H1 (cell line): ENCODE results near the gene CDCA5. TPM values are rescaled to one million over a fixed set of nuclear protein-coding genes. Genes with fewer than 3 reads are reported as not detected.

ENCODE experiments used
- ASH2L ChIP-seq: fragments of 200-600, 300-600 bp; sonication (generic); IDR thresholded peaks from one replicate; pipeline ENCODE4 v1.7.1; 2017; ENCODE audit warnings: low read length
- BRCA1 ChIP-seq: IDR thresholded peaks from 2 replicates; pipeline ENCODE4 v1.6.1; 2012; ENCODE audit warnings: low read depth, low read length, improper control_type of control experiment
- CREB1 ChIP-seq: IDR thresholded peaks from 2 replicates; pipeline ENCODE4 v1.6.1; 2012; ENCODE audit warnings: inconsistent platforms
- CTBP2 ChIP-seq: IDR thresholded peaks from 2 replicates; pipeline ENCODE4 v1.7.0; 2011; ENCODE audit warnings: borderline replicate concordance, mild to moderate bottlenecking, moderate library complexity, mixed read lengths, low read length; ENCODE audit not compliant: insufficient read depth, insufficient read length
- HDAC6 ChIP-seq: IDR thresholded peaks from one replicate; pipeline ENCODE4 v1.7.1; 2012; ENCODE audit warnings: low read depth, mild to moderate bottlenecking, inconsistent platforms, low read length, moderate library complexity
- KDM4A ChIP-seq: IDR thresholded peaks from one replicate; pipeline ENCODE4 v1.7.1; 2012; ENCODE audit warnings: low read depth, mild to moderate bottlenecking, moderate library complexity, low read length, inconsistent platforms; ENCODE audit not compliant: severe bottlenecking
- PHF8 ChIP-seq: fragments of 200-600 bp; sonication (generic); conservative IDR thresholded peaks from 2 replicates; pipeline ENCODE4 v1.7.1; 2012; ENCODE audit warnings: low read depth, mild to moderate bottlenecking, inconsistent platforms, low read length, moderate library complexity
- POLR2A ChIP-seq, 2 experiments: IDR thresholded peaks; 1 replicate in 1 of 2; 2 replicates in 1 of 2; pipeline ENCODE4 v1.6.1; 2011; ENCODE audit warnings: low read depth in 2 of 2, low read length in 2 of 2, mild to moderate bottlenecking in 2 of 2; ENCODE audit errors: control extremely low read depth in 1 of 2
- SP4 ChIP-seq: IDR thresholded peaks from 2 replicates; pipeline ENCODE4 v1.6.1; 2012; ENCODE audit warnings: low read length, inconsistent platforms
- YY1 ChIP-seq: IDR thresholded peaks from 2 replicates; pipeline ENCODE4 v1.6.1; 2011; ENCODE audit warnings: low read depth, mild to moderate bottlenecking, low read length
- ZNF274 ChIP-seq: IDR thresholded peaks from 2 replicates; pipeline ENCODE4 v1.7.0; 2012; ENCODE audit warnings: low read length, borderline replicate concordance; ENCODE audit errors: extremely low read depth
- polyA plus RNA-seq, 7 experiments: library from polyadenylated mRNA; depleted of rRNA in 3 of 7; stranded (reverse) in 5 of 7; unstranded in 2 of 7; fragments of >200 nt in 5 of 7; fragments of 200-250 nt in 2 of 7; gene quantifications; 1 replicate in 5 of 7; 2 replicates in 1 of 7; 4 replicates in 1 of 7; pipeline versions ENCODE4 v1.2.1 to v1.2.3, GENCODE V29; 2011 to 2013; ENCODE audit warnings: missing spikeins in 2 of 7, mixed read lengths in 2 of 7
- total RNA-seq: library from RNA; stranded (reverse); fragmentation: NEBNext Ultra II Directional; extraction: Animal tissue kit (Norgen Biotek cat#: 25700); gene quantifications from 2 replicates; pipeline ENCODE4 v1.2.1, GENCODE V29; 2021
- TF ChIP-seq, protein P1 (sequence below): IDR thresholded peaks from 2 replicates; pipeline ENCODE4 v1.6.1; 2012; ENCODE audit warnings: inconsistent platforms

CDCA5 gene
- total and polyA plus RNA-seq, 2 of the 8 experiments (the other 6 are each of a cell fraction or from before 2014, with no cell fraction given): 39.2 to 87.0 TPM

DNA sequence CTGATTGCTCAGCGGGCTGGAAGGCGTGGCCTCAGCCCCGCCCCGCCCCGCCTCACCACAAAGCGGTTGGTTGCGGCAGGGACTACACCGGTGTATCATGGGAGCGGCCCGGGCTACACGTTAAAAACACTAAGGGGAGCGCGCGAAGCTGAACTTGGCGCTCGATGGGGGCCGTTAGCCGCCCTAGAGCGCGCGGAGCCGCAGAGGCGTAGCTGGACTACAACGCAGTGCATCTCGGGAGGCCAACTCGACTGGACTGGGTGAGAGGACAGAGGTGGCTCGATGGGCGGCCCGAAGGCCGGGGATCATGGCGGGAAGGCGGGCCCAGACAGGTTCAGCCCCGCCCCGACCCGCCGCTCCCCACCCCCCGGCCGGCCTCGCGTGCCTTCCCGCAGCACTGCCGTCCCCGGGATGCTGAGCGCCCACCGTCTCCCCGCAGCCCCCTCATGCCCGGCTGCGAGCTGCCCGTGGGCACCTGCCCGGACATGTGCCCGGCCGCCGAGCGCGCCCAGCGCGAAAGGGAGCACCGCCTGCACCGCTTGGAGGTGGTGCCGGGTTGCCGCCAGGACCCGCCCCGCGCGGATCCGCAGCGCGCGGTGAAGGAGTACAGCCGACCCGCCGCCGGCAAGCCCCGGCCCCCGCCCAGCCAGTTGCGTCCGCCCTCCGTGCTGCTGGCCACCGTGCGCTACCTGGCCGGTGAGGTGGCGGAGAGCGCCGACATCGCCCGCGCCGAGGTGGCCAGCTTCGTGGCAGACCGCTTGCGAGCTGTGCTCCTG, 42.8 kb downstream of the CDCA5 start, which contains the start of gene SAC3D1 (continued):
- TF ChIP-seq BRCA1 (no peak), SP4 (no peak), ZNF274 (no peak), HDAC6 (no peak), ASH2L (peak; percentile 65), CTBP2 (no peak), YY1 (peak; percentile 23; the same call in 1 of the 2 replicates), POLR2A (IDR thresholded peaks at IDR 0.05; ENCODE audit: control extremely low read depth in 1 of 2, low read depth in 2 of 2, low read length in 2 of 2) (peak; percentile 58 to 60), KDM4A (peak; percentile 70), CREB1 (peak; percentile 53), PHF8 (peak; percentile 79)
- TF ChIP-seq, protein P1, sequence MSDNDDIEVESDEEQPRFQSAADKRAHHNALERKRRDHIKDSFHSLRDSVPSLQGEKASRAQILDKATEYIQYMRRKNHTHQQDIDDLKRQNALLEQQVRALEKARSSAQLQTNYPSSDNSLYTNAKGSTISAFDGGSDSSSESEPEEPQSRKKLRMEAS: peak; percentile 40; the same call in 1 of the 2 replicates
- TF ChIP-seq, all 59 proteins: peak for 14
